K562 (cell line): ENCODE measurements around the gene EIF5B.

Source experiments
- CBX5 ChIP-seq: IDR thresholded peaks from 2 replicates; pipeline ENCODE4 v1.6.1; 2014; ENCODE audit warnings: low read depth, borderline replicate concordance
- CTCF ChIP-seq, 3 experiments: IDR thresholded peaks in 2 of 3; conservative IDR thresholded peaks in 1 of 3; 2 replicates each; pipeline ENCODE4 v1.5.1; 2011 to 2012; ENCODE audit warnings: low read length in 3 of 3, mild to moderate bottlenecking in 3 of 3, control low read depth in 2 of 3, improper control_type of control experiment in 1 of 3, inconsistent platforms in 1 of 3, low read depth in 1 of 3, mixed read lengths in 1 of 3, moderate library complexity in 1 of 3; ENCODE audit not compliant: insufficient read depth in 2 of 3
- EGR1 ChIP-seq: fragments of 450-650 bp; conservative IDR thresholded peaks from 2 replicates; pipeline ENCODE4 v1.6.1; 2017; ENCODE audit warnings: mild to moderate bottlenecking
- ELF1 ChIP-seq: fragments of 200-800 bp; sonication (Bioruptor generic); IDR thresholded peaks from 2 replicates; pipeline ENCODE4 v1.6.1; 2016; ENCODE audit warnings: missing genetic modification characterization, missing compliant biosample characterization
- FOXA1 ChIP-seq: fragments of 450-650 bp; IDR thresholded peaks from 2 replicates; pipeline ENCODE4 v1.6.1; 2016; ENCODE audit warnings: mild to moderate bottlenecking, borderline replicate concordance
- HMG20A ChIP-seq: fragments of 450-650 bp; formaldehyde crosslinking; conservative IDR thresholded peaks from 2 replicates; pipeline ENCODE4 v1.4.0; 2020; ENCODE audit warnings: mild to moderate bottlenecking, mixed read lengths
- MAFK ChIP-seq: IDR thresholded peaks from 2 replicates; pipeline ENCODE4 v1.6.1; 2011; ENCODE audit warnings: low read length, improper control_type of control experiment
- MCM5 ChIP-seq: fragments of 450-650 bp; IDR thresholded peaks from 2 replicates; pipeline ENCODE4 v1.6.1; 2016; ENCODE audit warnings: low read depth
- NR2C2 ChIP-seq, 2 experiments: fragments of 200-800 bp in 1 of 2; sonication (Bioruptor generic) in 1 of 2; sonication (generic) in 1 of 2; formaldehyde crosslinking in 1 of 2; IDR thresholded peaks; 2 replicates each; pipeline versions ENCODE4 v1.6.1 to v1.8.0; 2016 to 2022; ENCODE audit warnings: mild to moderate bottlenecking in 1 of 2, missing compliant biosample characterization in 1 of 2, missing genetic modification characterization in 1 of 2, missing genetic modification reagents in 1 of 2
- USF2 ChIP-seq: sonication (generic); formaldehyde crosslinking; IDR thresholded peaks from 2 replicates; pipeline ENCODE4 v1.5.0; 2020; ENCODE audit warnings: missing genetic modification reagents

GRCh38 chr2:99404797-99405669, 67.8 kb downstream of the EIF5B start:
- TF ChIP-seq NR2C2 (CRISPR knock-in tag; IDR thresholded peaks at IDR 0.05) (no peak), NR2C2 (tag; IDR thresholded peaks at IDR 0.05) (no peak), MAFK (no peak), USF2 (CRISPR knock-in tag) (no peak), CTCF (IDR thresholded peaks at IDR 0.05 in 2 of 3, conservative IDR thresholded peaks at IDR 0.05 in 1 of 3; ENCODE audit: insufficient read depth in 2 of 3, low read depth in 1 of 3, low read length in 3 of 3) (no peak), ELF1 (no peak), CBX5 (no peak), FOXA1 (no peak), EGR1 (no peak), MCM5 (no peak), HMG20A (CRISPR knock-in tag) (no peak)
